Activated CD8-positive, alpha-beta memory T cell treated with anti-CD3 and anti-CD28 coated beads for 1 hour (primary cell): ENCODE results near the gene BSND.
A peak's percentile ranks its signal among the peaks of the same experiment; 100 is the strongest.
"Not testable (repeated sequence)": the region's sequence is repeated elsewhere in the genome, so short reads cannot be mapped to it uniquely, and the experiment has no call there.

Experiments
- DNase-seq, 2 donors: peaks; one replicate each; pipeline ENCODE4 v3.0.0-alpha.2; 2020; ENCODE audit warnings: low read depth in 1 of 2; ENCODE audit errors: extremely low read depth in 1 of 2

Gene BSND

GRCh38 chr1:54998677-54999076, at the start of gene BSND:
Gene BSND (plus strand): TSS chr1:54998933. CDS start chr1:54999187, 254 bp downstream.
- DNase-seq = no peak

- DNase-seq = no peak
These were observed 49.7 kb upstream of the BSND start for GRCh38 chr1:54949053-54949452.

GRCh38 chr1:54950006-54950368, 48.7 kb upstream of the BSND start:
- no peak for DNase-seq

GRCh38 chr1:54950369-54951163, 48.2 kb upstream of the BSND start:
- DNase-seq = peak in 1 of 2 donors; percentile 21

GRCh38 chr1:54951810-54952226, 46.9 kb upstream of the BSND start:
- no peak for DNase-seq

- DNase-seq = no peak
These were observed 45.6 kb upstream of the BSND start for GRCh38 chr1:54952950-54953718.

- no peak for DNase-seq
These were observed 44.9 kb upstream of the BSND start for GRCh38 chr1:54953846-54954245.

GRCh38 chr1:54955359-54955758, 43.4 kb upstream of the BSND start:
- DNase-seq = no peak

- no peak for DNase-seq
These were observed 42.0 kb upstream of the BSND start for GRCh38 chr1:54956726-54957125.

- DNase-seq = no peak
These were observed 39.5 kb upstream of the BSND start for GRCh38 chr1:54959241-54959640.

GRCh38 chr1:54962612-54963395, 35.9 kb upstream of the BSND start:
- DNase-seq = no peak

- not testable (repeated sequence) for DNase-seq
These were observed 34.9 kb upstream of the BSND start for GRCh38 chr1:54963829-54964228.

GRCh38 chr1:54965624-54966340, 33.0 kb upstream of the BSND start:
- no peak for DNase-seq

- no peak for DNase-seq
These were observed 31.4 kb upstream of the BSND start for GRCh38 chr1:54967372-54967771.

GRCh38 chr1:54968551-54968950, 30.2 kb upstream of the BSND start:
- no peak for DNase-seq

GRCh38 chr1:54969879-54970278, 28.9 kb upstream of the BSND start:
- DNase-seq = no peak

- no peak for DNase-seq
These were observed 27.8 kb upstream of the BSND start for GRCh38 chr1:54970901-54971300.

GRCh38 chr1:54971317-54971791, 27.4 kb upstream of the BSND start:
- DNase-seq = no peak

GRCh38 chr1:54972436-54972835, 26.3 kb upstream of the BSND start:
- no peak for DNase-seq

GRCh38 chr1:54973205-54973921, 25.4 kb upstream of the BSND start:
- DNase-seq = no peak
